Jurkat, Clone E6-1 (cell line): ENCODE data around the gene TM9SF1. TPM values are rescaled to one million over a fixed set of nuclear protein-coding genes. Genes with fewer than 3 reads are reported as not detected.
A peak's percentile ranks its signal among the peaks of the same experiment; 100 is the strongest.

Source experiments
- DNase-seq: peaks from one replicate; pipeline ENCODE4 v3.0.0-alpha.2; 2011; ENCODE audit warnings: low read depth, low spot score
- H3K4me3 ChIP-seq: 2 replicates; pipeline ENCODE4 v1.5.1; 2011; ENCODE audit warnings: mild to moderate bottlenecking, low read length, control low read depth, moderate library complexity
- polyA plus RNA-seq: library from polyadenylated mRNA; unstranded; fragments of >200 nt; gene quantifications from one replicate; pipeline ENCODE4 v1.2.1, GENCODE V29; 2012; ENCODE audit warnings: missing spikeins; ENCODE audit not compliant: insufficient read length, insufficient read depth

The TM9SF1 gene
- polyA plus RNA-seq = 14.5 TPM

GRCh38 chr14:24195186-24196070 is at the start of gene TM9SF1:
Gene TM9SF1 (minus strand): TSS chr14:24195441. CDS start chr14:24195019, 422 bp downstream.
- H3K4me3 ChIP-seq = peak within 1 kb of the TSS; percentile 85
- peak; percentile 81 for DNase-seq

- no peak for DNase-seq
- peak overlapping the region; percentile 69 for H3K4me3 ChIP-seq
Measured at GRCh38 chr14:24243336-24243836, 48.1 kb upstream of the TM9SF1 start.

GRCh38 chr14:24241829-24242443 is 46.7 kb upstream of the TM9SF1 start:
- DNase-seq = peak; percentile 89
- peak overlapping the region; percentile 69 for H3K4me3 ChIP-seq

- H3K4me3 ChIP-seq = no peak overlapping the region
- no peak for DNase-seq
Measured at GRCh38 chr14:24240110-24240918, 45.1 kb upstream of the TM9SF1 start.

- H3K4me3 ChIP-seq = no peak overlapping the region
Measured at GRCh38 chr14:24238527-24239037, 43.3 kb upstream of the TM9SF1 start.

GRCh38 chr14:24238123-24238522 is 42.9 kb upstream of the TM9SF1 start:
- no peak overlapping the region for H3K4me3 ChIP-seq
- no peak for DNase-seq

More at GRCh38 chr14:24238527-24239037, 43.3 kb upstream of the TM9SF1 start:
- no peak for DNase-seq

- no peak overlapping the region for H3K4me3 ChIP-seq
- no peak for DNase-seq
Measured at GRCh38 chr14:24237463-24237955, 42.3 kb upstream of the TM9SF1 start.

GRCh38 chr14:24236689-24237462 is 41.6 kb upstream of the TM9SF1 start:
- no peak overlapping the region for H3K4me3 ChIP-seq

GRCh38 chr14:24235804-24236688 is 40.8 kb upstream of the TM9SF1 start:
- no peak overlapping the region for H3K4me3 ChIP-seq
- DNase-seq = no peak

More at GRCh38 chr14:24236689-24237462, 41.6 kb upstream of the TM9SF1 start:
- no peak for DNase-seq

GRCh38 chr14:24234095-24235005 is 39.1 kb upstream of the TM9SF1 start:
- DNase-seq = no peak
- peak overlapping the region; percentile 87 for H3K4me3 ChIP-seq

- no peak for DNase-seq
Measured at GRCh38 chr14:24233538-24233866, 38.3 kb upstream of the TM9SF1 start.

GRCh38 chr14:24232645-24233537 is 37.6 kb upstream of the TM9SF1 start, which contains the start of gene GMPR2:
Gene GMPR2 (plus strand): TSS chr14:24232929. CDS start chr14:24233254, 325 bp downstream.
- DNase-seq = no peak

More at GRCh38 chr14:24233538-24233866, 38.3 kb upstream of the TM9SF1 start:
- peak overlapping the region; percentile 87 for H3K4me3 ChIP-seq

GRCh38 chr14:24232121-24232644 is 36.9 kb upstream of the TM9SF1 start, which contains the start of gene NEDD8:
Gene NEDD8 (minus strand): TSS chr14:24232367. CDS start chr14:24232267, 100 bp downstream.
- H3K4me3 ChIP-seq = peak within 1 kb of the TSS; percentile 87
- DNase-seq = peak; percentile 90

More at GRCh38 chr14:24232645-24233537, 37.6 kb upstream of the TM9SF1 start, which contains the start of gene GMPR2:
- peak within 1 kb of the TSS; percentile 87 for H3K4me3 ChIP-seq

GRCh38 chr14:24231263-24232120 is 36.3 kb upstream of the TM9SF1 start:
- H3K4me3 ChIP-seq = peak overlapping the region; percentile 87
- DNase-seq = no peak
